Right renal cortex interstitium (tissue), 3 donors: Measurements from ENCODE around the gene SMIM10L2A. TPM values are rescaled to one million over a fixed set of nuclear protein-coding genes. Genes with fewer than 3 reads are reported as not detected.
A peak's percentile ranks its signal among the peaks of the same experiment; 100 is the strongest.
"Not testable (repeated sequence)": the region's sequence is repeated elsewhere in the genome, so short reads cannot be mapped to it uniquely, and the experiment has no call there.

Experiments used
- DNase-seq, 3 donors: peaks; one replicate each; pipeline ENCODE4 v3.0.0-alpha.2; 2013; ENCODE audit warnings: low read depth in 3 of 3, low spot score in 2 of 3
- polyA plus RNA-seq, 3 donors: library from polyadenylated mRNA; unstranded; fragments of 120-200 nt; gene quantifications; one replicate each; pipeline ENCODE4 v1.2.1, GENCODE V29; 2013; ENCODE audit not compliant: insufficient read length in 3 of 3

SMIM10L2A gene
- polyA plus RNA-seq, 3 donors, result 10.3 to 11.2 (median 10.4) TPM

DNA sequence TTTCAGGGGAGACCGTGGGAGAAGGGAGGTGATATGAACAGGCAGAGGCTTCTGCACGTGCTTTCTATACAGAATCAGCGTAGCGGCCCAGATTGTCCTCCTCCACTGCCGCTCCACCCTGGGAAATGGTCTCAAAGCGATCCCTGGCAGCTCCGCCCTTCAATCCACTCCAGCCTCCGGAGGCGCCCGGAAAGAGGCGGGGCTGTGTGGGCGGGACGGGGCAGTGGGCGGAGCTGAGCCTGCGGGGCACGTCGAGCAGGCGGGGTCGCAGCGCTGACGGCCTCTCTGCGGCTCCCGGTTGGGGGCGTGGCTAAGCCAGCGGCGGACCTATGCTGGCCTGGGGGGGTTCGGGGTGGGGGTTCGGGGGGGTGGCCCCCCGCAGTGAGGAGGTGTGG, 210 bp upstream of the SMIM10L2A start:
- peak; percentile 14 to 56 (median 51) for DNase-seq

DNA sequence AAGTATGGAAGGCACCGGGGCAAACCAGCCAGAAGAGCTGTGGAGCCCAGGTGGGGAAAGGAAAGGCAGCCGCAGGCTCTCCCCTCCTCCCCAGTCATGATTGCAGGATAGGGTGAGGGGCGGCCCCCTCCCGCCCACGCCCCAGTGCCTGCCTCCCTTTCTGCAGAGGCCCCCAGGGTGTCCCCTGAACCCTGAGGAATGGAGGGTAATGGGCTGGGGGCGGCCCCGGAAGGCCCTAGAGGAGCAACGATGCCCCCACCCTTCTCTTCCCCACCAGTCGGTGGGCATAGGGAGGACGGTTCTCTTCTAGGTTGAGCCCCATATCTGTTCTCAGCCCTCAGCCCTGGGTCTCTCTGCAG, 1.0 kb downstream of the SMIM10L2A start:
- not testable (repeated sequence) for DNase-seq

DNA sequence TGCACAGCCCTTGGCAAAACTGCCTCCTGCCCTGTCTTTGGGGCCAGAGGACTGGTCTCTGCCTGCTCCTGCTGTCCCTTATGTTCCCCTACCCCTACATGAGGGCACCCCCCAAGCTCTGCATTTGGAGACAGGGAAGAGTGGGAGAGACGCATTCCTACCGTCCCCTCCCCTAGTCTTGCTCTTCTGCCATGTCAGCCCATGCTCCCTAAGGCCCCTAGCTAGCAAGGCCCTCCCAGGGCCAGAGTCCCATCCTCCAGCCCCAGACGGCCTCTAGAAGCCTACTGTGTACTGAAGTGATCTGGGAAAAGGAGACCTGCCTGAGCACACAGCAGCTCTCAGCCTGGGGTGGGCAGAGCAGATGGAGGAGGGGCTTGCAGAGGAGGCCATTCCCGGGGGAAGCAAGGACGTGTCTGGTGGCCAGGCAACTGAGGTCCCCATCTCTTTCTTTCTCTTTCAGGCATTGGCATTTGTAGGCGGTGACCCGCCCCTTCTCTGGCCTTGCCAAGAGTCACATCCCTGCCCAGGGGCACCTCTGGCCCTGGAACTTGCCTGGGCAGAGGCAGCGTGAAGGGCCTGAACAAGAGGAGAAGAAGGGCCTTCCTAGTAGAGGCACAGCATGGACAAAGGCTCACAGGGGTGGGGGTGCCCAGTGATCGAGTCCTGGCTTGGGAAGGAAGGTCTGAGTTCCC, 1.6 kb downstream of the SMIM10L2A start:
- not testable (repeated sequence) for DNase-seq

DNA sequence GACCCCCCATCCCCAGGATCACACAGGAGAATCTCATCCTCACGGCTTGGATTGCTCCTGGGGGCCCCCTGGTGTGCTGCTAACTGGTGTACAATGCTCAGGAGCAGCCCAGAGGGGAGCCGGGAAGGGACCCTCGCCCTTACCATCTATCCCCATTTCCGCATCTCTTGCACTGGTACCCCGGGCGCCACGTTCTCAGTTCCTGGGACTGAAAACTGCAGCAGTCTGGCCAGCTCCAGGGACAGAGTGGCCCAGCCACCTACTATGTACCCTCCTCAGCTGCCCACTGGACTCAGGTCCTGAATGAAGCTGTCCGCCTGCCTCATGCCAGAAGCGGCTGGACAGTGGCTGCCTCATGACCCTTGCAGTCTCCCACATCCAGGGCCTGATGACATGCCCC, 2.7 kb downstream of the SMIM10L2A start:
- DNase-seq, result no peak

DNA sequence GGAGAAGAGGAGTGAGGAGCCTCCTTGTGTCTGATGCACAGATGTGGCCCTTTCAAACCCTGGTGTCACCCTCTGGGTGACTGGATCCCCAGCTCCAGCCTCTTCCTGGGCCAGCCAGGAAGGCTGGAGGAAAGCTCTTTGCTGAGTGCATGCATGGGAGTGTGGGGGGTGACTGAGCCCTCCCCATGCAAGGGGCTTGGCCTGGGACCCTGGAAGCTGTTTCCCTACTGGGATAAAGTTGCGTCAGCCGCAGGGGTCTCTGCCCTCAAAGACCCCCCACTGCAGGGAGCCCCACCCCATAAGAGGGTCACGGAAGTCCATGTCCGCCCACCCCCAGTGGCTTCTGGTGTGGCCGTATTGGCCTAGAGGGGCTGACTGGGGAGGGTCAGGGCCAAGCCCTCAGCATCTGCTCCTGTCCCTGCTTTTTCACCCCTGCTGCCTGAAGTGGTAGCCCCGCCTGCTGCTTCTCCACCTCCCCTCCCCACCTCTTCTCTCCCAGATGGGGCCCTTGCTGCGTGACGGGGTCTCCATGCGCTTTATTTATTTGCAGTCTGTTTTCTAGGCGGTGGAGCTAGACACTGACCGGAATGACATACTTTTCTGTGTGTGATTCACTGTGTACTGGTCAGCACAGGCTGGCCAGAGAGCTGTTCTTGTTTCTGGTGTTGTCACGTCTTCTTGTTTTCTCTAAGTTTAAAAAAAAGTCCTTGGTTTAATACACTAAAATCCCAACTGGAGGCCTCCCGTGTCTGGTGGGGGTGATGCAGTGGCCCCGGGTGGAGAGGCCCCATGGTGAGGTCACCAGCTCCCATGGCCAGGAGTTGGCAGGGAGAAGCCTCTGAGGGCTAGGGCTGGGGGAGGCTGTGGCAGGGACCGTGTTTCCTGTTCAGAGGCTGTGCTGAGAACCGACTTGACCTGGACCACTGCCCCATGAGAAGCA, 3.6 kb downstream of the SMIM10L2A start:
- no peak for DNase-seq

DNA sequence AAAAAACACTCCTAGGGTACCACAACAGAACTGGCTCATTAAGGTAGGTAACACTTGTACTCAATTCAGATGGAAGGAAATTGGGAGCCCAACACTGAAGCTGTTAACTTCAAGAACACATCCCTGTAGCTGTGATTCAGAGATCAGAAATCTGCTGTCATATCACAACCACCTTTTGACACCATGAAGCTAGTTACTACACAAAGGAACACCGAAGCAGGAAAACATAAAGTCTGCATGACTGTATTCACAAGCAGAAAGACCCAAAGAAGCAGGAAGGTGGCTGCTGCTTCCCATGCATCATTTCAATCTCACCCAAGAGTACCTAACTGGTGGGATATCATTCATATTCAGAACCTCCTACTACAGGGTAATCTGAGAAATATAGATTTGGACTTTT, 7.7 kb downstream of the SMIM10L2A start:
- DNase-seq, result no peak

DNA sequence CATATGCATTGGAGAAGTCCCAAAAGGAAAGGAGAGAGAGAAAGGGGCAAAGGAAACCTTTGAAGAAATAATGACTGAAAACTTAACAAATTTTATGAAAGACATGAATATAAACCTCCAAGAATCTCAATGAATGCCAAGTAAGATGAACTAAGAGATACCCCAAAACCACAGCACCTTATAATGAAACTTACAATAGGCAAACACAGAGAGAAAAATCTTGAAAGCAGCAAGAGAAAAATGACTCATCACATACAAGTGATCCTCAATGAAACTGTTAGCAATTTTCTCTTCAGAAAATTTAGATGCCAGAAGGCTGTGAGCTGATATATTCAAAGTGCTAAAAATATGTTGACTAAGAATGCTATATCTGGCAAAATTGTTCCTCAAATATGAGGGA, 10.1 kb downstream of the SMIM10L2A start:
- DNase-seq, result no peak

DNA sequence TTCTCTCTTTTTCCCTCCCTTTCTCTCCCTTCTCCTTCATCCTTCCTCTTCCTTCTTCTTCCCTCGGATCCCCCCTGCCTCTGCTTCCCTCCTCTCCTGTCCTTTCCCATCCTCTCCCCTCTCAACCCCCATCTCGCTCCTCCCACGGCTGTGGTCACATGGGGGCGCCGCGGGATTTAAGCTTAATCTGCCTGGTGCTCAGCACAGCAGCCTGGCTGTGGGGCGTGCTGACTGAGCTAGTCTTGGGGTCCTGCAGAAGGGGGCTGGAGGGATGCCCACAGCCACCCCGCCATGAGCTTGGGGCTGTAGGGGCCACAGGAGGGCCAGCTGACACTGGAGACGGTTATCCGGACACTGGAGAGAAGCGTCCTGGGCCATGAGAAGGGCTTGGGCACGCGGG, 10.7 kb downstream of the SMIM10L2A start:
- DNase-seq, result no peak

DNA sequence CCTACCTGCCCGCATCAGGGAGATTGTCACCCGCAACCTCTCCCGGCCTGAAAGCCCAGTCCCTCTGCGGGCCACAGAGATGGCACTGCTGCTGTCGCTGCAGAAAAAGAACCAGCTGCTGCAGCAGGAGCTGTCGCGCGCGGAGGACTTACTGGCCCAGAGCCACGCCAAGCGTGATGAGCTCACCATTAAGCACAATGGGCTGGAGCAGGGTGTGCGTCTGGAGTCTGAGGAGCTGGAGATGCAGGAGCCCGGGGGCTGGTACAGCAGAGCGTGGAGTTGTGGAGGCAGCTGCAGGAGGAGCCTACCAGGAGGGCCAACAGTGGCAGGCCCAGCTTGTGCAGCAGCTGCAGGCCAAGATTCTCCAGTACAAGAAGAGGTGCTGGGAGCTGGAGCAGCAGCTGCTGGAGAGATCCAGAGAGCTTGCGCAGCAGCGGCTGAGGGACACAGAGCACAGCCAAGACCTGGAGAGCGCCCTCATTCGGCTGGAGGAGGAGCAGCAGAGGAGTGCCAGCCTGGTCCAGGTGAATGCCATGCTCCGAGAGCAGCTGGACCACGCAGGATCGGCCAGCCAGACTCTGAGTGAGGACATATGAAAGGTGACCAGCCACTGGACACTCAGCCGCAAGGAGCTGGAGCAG, 11.3 kb downstream of the SMIM10L2A start:
- no peak for DNase-seq

DNA sequence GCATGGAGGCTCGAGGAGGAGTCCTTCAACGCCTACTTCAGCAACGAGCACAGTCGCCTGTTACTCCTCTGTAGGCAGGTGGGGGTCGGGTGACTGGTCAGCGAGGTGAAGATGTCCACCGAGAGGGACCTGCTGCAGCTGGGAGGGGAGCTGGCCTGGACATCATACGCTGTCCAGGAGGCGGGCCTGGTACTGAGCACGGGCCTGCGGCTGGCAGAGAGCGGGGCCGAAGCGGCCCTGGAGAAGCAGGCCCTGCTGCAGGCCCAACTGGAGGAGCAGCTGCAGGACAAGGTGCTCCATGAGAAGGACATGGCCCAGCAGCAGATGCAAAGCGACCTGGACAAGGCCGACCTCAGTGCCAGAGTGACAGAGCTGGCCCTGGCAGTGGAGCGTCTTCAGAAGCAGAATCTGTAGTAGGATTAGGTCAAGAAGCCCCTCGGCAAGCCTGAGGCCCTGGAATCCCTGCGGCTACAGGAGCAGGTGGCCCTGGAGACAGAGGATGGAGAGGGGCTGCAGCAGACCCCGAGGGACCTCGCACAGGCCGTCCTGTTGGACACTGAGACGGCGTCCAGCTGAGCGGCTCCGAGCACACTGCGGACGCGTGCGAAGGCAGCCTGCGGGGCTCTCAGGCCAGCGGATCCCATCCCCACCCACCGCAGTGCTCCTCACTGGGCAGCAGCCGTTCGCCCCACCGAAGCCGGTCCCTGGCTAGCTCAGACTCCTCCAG, 11.9 kb downstream of the SMIM10L2A start:
- DNase-seq, result no peak

DNA sequence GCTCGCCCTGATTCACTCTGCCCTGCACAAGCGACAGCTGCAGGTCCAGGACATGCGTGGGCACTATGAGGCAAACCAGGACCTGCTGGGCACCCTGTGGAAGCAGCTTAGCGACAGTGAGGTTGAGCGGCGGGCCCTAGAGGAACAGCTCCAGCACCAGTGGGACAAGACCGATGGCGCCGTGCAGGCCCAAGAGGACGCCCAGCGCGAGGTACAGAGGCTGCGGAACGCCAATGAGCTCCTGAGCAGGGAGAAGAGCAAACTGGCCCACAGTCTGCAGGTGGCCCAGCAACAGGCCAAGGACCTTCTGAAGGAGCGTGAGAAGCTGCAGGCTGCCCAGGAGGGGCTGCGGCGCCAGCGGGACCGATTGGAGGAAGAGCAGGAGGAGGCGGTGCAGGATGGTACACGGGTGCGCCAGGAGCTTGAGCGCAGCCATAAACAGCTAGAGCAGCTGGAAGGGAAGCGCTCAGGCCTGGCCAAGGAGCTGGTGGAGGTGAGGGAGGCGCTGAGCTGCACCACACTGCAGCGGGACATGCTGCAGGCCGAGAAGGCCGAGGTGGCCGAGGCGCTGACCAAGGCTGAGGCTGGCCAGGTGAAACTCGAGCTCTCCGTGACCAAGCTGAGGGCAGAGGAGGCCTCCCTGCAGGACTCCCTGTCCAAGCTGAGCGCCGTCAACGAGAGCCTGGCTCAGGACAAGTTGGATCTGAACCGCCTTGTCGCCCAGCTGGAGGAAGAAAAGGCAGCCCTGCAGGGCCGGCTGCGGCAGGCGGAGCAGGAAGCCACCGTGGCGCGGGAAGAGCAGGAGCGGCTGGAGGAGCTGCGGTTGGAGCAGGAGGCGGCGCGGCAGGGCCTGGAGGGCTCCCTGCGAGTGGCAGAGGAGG, 12.8 kb downstream of the SMIM10L2A start:
- no peak for DNase-seq

DNA sequence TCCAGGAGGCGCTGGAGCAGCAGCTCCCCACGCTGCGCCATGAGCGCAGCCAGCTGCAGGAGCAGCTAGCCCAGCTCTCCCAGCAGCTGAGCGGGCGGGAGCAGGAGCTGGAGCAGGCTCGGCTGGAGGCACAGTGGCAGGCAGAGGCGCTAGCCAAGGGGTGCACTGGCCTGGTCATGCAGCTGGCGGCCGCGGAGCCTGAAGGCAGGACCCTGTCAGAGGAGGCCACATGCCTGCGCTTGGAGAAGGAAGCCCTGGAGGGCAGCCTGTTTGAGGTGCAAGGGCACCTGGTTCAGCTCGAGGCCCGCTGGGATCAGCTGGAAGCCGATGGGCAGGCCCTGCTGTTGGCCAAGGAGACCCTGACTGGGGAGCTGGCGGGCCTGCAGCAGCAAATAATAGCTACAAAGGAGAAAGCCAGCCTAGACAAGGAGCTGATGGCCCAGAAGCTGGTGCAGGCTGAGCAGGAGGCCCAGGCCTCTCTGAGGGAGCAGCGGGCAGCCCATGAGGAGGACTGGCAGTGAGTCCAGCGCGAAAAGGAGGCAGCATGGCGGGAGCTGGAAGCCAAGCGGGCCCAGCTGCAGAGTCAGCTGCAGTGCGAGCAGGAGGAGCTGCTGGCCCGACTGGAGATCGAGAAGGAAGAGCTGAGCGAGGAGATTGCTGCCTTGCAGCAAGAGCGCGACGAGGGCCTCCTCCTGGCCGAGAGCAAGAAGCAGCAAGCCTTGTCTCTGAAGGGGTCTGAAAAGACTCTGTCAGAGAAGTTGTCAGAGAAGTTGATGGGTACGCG, 13.6 kb downstream of the SMIM10L2A start:
- no peak for DNase-seq

DNA sequence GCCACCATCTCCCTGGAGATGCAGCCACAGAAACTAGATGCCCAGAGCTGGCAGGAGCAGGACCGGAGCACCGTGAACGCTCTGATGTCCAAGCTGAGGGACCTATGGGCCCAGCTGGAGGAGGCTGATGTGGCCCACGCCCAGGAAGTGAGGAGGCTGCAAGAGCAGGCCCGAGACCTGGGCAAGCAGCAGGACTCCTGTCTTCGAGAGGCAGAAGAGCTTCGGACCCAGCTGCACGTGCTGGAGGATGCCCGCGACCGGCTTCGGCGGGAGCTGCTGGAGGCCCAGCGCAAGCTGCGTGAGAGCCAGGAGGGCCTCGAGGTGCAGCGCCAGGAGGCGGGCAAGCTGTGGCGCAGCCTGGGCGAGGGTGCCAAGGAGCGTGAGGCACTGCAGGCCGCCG, 14.2 kb downstream of the SMIM10L2A start:
- no peak for DNase-seq

DNA sequence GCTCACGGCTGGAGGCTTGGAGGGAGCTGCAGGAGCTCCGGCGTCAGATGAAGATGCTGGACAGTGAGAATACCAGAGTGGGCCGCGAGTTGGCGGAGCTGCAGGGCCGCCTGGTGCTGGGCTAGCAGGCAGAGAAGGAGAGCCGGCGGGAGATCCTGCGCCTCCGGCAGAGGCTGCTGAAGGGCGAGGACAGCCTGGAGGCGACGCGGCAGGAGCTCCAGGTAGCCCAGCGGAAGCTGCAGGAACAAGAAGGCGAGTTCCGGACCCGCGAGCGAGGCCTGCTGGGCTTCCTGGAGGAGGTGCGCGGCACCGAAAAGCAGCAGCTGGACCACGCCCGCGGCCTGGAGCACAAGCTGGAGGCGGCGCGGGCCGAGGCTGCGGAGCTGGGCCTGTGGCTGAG, 14.7 kb downstream of the SMIM10L2A start:
- DNase-seq, result no peak

DNA sequence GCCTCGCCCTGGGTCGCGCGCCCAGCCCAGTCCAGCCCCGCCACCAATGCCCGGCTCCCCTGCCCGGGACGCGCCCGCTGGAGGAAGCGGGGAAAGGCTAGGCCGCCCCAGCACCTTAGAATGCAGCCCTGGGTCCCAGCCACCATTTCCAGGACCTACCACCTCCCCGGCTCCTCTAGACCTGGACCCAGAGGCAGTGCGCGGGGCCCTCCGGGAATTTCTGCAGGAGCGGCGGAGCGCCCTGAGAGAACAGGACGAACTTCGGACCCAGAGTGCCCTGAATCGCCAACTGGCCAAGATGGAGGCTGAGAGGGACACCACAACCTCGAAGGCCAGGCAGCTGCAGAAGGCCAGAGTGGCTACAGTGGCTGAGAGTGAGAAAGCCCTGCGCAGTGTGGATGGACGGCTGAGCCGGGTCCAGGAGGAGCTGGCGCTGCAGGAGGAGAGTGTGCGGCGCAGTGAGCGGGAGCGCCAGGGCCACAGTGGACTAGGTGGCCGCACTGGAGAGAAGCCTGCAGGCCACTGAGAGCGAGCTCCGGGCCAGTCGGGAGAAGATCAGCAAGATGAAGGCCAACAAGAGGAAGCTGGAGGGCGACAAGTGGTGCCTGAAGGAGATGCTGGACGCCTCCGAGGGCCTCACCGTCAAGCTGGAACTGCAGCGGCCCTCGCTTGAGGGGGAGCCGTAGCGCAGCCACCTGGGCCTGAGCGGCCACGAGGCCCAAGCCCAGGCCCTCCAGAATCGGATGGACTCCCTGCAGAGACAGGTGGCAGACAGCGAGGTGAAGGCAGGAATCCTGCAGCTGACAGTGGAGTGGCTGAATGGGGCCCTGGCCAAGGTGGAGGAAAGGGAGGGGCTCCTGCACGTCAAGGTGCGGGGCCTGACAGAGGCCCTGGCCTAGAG, 15.5 kb downstream of the SMIM10L2A start:
- DNase-seq, result no peak

DNA sequence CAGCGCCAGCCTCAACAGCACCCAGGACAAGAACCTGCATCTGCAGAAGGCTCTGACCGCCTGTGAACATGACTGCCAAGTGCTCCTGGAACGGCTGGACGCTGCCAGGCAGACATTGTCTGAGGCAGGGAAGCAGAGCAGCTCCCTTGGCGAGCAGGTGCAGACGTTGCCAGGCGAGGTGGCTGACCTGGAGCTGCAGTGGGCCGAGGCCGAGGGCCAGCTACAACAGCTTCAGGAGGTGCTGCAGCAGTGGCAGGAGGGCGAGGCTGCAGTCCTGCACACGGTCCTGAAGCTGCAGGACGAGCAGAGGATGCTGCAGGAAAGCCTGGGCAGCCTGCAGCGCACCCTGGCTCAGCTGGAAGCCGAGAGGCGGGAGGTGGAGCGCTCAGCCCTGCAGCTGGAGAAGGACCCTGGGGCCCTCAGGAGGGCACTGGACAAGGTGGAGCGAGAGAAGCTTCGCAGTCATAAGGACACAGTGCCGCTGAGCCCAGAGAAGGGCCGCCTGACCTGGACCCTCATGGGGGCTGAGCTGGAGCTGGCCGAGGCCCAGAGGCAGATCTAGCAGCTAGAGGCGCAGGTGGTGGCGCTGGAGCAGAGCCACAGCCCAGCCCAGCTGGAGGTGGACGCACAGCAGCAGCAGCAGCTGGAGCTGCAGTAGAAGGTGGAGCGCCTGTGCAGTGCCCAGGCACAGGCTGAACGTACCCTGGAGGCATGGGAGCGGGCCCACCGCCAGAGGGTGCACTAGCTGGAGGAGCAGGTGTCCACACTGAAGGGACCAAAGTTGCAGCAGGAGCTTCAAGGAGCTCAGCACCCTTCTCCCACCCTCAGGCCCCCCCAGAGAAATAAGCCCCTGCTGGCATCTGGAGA, 16.4 kb downstream of the SMIM10L2A start:
- no peak for DNase-seq

DNA sequence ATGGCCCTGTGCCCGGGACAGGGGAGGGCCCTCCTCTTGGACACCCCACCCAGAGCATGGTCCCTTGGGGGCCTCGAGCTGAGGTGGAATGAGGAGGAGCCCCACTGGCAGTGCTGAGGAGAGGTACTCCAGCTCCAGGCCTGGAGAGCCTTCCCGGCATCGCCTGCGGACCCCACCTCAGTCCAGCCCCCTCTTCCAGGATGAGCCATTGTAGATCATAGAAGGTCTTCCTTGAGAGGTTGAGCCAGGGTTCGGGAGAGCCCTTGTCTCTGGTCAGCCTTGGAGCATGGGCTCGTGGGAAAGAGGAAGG, 16.9 kb downstream of the SMIM10L2A start:
- no peak for DNase-seq
